T-helper 2 cell treated with Interferon-gamma antibody and Interleukin-4, amounts not matched to agents 100 ng/mL and 5 ng/mL, for 36 hours (primary cell): ENCODE results near the gene DNAJC11. TPM values are rescaled to one million over a fixed set of nuclear protein-coding genes. Genes with fewer than 3 reads are reported as not detected.

Source experiments
- intact Hi-C: fragments of 100-400 bp; cut with micrococcal nuclease; formaldehyde crosslinking; loops from one replicate; pipeline ENCODE4 v1.15.1; 2023
- total RNA-seq: library from RNA; stranded (reverse); gene quantifications from 2 replicates; pipeline ENCODE4 v1.2.3, GENCODE V29; 2022

Gene DNAJC11
- total RNA-seq, 1 donor from 2014 or later: 52.9 TPM

- intact Hi-C loops: loop anchor here (1.0 kb wide), 4 partner anchors 12 to 71 kb away; partner anchors contain the start of genes KLHL21, NOL9, PHF13 and ZBTB48
Measured at GRCh38 chr1:6625584-6626149, 75.9 kb downstream of the DNAJC11 start.

DNA sequence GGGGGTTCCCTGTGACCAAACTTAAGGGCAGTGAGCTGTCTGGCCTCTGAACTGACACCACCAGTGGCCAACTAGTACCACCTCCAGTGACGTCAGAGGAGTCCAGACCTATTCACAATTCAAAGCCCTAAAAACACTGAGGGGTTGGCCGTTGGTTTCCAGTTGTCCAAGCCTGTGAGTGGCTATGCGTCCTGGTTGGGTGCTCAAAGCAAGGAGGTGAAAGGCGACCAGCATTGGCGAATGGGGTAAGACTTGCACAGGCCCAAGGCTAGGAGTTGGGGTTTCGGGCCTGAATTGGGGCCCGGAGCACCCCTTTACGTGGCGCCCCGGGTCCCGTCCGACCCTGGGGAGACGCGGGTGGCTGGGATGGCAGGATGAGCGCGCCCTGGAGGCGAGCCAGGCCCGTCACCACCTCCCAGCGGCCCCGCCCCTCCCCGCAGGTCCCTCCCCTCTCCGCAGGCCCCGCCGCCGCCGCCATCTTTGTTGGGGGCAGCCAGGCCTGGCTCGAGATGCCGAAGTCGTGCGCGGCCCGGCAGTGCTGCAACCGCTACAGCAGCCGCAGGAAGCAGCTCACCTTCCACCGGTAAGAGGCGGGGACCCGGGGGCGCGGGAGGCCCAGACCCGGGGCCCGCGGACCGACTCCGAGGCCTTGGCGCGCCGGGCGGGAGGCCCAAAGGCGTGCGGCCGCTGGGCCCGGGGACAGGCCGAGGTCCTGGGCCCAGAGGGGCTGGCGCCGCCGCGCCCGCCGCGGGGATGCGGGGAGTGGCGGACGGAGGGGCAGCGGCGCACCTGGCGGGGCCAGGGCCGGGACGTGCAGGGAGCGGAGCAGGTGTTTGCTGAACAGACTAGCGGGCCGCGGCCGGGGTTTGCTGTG lies 76.7 kb downstream of the DNAJC11 start, which contains the start of gene THAP3:
Gene THAP3 (plus strand): TSS at position 159 of the 874 bp plus-strand sequence. CDS start 351 bp downstream, at position 510.
- intact Hi-C loops: loop anchor here (1.0 kb wide), 4 partner anchors 12 to 71 kb away; partner anchors contain the start of genes KLHL21, NOL9, PHF13 and ZBTB48

DNA sequence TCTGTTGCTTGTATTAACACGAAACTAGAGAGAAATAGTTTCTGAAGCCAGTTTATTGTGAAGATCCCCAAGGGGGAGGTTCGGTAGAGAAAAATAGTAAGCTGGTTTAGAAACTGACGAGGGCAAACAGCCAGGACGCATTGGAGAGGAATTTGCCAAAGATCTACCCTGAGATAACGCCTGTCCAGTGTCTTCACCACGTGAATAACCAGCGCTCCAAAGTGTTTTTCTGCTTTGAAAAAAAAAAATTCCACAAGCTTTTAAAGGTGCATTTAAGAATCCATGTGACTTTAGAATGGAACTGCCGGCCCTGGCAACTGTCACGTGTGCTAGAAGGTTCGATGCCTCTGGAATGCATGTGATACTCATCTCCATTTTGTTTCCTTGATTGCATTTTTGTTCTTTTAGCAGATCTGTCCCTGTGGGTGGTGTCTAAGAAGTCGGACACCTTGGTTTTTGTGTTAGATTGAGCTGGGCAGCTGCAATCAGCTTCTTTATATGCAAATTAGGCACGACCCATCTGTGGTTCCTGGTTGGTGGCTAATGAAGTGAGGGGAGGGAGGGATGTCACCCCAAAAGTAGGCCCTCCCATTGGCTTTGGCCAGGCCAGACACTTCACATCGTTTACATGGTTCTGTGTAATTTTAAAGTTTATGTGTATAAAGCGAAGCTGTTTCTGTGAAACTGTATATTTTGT lies 78.2 kb downstream of the DNAJC11 start:
- intact Hi-C loops: no loop called here

DNA sequence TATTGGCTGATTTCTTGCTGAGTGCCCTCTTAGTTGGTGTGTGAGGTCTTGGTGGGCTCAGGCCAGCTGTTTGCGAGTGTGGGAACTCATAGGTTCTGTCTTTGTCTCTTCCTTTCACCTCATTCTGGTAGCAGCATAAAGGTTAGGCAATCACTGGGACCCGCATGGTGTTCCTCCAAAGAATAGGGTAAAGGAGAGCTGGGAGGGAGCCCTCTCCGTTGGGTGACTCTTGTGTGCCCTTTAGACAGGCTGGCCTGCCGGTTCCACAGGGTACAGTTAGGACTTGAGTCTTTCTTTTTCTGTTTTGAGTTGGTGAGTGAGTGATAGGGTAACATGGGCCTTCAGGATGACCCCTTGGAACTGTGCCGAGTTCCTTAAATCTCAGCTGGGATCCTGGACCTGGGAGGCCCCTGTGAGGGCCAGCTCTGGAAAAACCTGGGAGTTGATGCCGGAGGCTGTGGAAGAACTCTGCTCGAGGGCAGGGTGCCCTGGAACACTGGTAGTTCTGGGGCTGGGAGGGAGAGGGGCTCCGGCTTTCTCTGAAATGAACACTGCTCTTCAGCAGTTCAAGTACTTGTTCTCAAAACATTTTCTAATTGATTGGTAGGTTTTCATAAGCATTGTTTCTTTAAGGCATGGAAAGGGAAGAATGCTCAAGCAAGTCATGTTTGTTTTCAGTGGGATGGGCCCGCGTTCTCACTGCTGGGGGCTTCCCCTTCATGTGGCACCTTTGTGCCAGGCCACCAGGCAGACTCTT lies 79.0 kb downstream of the DNAJC11 start:
- intact Hi-C loops: no loop called here

GRCh38 chr1:6621429-6622391 lies 79.9 kb downstream of the DNAJC11 start:
- intact Hi-C loops: no loop called here

DNA sequence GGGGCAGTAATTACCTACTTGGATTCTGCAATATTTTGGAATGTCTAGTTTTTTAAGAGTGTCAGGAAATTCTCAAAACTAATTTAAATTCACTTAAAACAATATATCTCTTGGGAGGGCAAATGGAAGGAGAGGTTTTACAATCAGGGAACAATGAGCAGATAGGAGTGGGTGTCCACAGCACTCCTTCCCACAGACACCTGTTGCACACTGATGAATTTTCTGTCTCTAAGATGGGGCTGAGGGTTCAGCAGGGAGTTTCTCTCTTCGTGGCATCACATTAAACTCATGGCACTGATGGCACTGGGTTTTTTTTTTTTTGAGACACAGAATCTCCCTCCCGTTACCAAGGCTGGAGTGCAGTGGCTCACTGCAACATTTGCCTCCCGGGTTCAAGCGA lies 82.6 kb downstream of the DNAJC11 start:
- intact Hi-C loops: loop anchor here (10.0 kb wide), 1 partner anchor 414 kb away; the partner anchor contains the start of gene RNF207

- intact Hi-C loops: loop anchor here (10.0 kb wide), 1 partner anchor 410 kb away; the partner anchor contains the start of gene RNF207
Measured at GRCh38 chr1:6614929-6615785, 86.5 kb downstream of the DNAJC11 start.

- intact Hi-C loops: loop anchor here (10.0 kb wide), 1 partner anchor 409 kb away; the partner anchor contains the start of gene RNF207
Measured at GRCh38 chr1:6614019-6614928, 87.3 kb downstream of the DNAJC11 start.

DNA sequence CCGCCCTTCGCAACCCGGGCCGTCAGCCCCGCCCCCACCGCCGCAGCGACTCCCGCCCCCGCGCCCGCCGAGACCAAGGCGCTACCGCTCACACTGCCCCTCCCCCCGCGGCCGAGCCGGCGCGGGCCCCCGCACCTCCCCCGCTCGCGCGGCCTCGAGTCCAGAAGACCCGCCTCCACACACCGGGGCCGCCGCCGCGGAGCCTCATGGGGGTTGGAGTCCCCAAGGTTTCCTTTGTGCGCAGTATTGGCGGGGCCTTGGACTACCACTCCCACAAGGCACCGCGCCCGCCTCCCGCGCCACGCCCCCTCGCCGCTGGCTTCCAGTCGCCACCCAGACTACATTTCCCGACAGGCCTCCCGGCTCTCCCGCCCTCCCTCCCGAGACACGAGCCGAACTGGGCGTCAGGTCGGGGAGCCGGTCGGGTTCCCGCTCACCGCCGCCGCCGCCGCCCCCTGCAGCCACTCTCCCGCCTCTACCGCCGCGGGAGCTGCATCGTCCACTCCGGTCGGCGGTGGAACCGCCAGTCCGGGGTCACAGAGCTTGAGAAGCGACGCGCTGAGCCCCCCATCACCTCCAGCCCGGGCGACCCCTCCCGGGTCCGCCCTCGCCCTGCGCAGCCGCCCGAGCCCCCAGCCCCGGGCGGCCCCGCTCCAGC lies 88.1 kb downstream of the DNAJC11 start, which contains the start of gene PHF13:
Gene PHF13 (plus strand): TSS at position 371 of the 658 bp plus-strand sequence. CDS start 336 bp downstream, outside the sequence.
- intact Hi-C loops: loop anchor here (1.0 to 10.0 kb wide), 4 partner anchors 10 to 409 kb away; partner anchors contain the start of genes RNF207 and ZBTB48

DNA sequence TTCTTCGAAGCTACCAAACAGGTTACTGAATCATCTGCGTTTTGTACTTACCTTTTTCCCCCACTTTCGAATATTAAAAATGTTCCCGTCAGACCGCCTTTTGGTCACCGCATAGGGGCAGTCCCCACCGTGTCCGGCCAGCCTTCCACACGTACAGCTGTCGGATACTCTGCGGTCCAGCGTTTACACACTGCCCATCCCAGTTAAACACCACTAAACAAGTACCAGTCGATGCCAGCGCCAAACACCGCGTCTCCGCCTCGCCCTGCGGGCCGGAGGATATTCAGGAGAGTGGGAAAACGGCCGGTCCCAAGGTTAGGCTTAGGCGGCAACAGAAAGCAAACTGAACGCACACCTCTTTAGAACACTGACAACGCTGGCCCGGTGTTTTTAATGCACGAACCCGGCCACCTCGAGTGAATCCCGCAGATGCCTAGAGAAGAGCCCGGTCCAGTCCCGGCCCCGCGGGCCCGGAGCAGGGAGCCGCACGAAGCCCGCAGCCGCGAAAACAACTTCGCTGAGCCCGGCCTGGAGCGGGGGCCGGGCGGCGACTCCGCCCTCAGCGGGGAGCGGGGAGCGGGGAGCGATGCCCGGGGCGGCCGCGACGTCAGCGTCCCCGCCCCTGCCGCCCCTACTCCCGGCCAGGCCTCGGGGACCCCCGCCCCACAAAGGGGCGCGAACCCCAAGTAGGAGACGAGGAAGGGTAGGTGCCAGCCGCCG lies 88.8 kb downstream of the DNAJC11 start:
- intact Hi-C loops: loop anchor here (1.0 to 10.0 kb wide), 4 partner anchors 10 to 408 kb away; partner anchors contain the start of genes RNF207 and ZBTB48

DNA sequence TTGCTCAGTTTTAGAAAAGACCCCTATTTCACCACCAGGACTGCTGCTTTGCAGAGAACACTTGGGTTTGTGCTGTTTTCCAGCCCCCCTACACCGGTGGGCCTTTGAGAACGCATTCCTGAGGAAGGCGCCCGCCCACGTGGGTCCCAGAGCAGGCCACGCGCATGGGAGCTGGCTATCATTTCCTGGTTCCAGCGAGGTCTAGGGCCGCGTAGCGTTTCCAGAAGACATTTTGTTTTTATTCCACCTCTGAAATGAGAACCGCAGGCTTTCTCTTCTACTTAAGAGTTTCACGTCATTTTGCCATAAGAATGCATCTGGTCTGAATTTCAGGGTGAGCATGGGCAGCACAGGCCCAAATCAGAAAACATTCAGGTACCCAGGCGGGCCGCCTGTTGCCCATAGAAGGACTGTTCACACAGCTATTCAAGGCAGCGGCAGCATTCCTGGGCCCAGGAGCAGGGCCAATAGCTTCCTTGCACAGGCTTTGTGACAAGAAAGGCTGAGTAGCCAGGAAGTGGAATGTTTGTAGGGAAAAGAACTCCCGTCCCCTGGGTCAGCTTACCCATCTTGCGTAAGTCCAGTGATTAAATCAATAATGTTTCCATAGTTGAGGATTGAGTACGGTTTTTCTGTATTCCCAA lies 97.6 kb downstream of the DNAJC11 start:
- intact Hi-C loops: loop anchor here (1.0 to 10.0 kb wide), 5 partner anchors 9 to 359 kb away; partner anchors contain the start of genes CAMTA1, DNAJC11, HES3 and PHF13

- intact Hi-C loops: loop anchor here (1.0 to 10.0 kb wide), 5 partner anchors 10 to 359 kb away; partner anchors contain the start of genes CAMTA1, DNAJC11, HES3 and PHF13
Measured at GRCh38 chr1:6603238-6603914, 98.2 kb downstream of the DNAJC11 start.

DNA sequence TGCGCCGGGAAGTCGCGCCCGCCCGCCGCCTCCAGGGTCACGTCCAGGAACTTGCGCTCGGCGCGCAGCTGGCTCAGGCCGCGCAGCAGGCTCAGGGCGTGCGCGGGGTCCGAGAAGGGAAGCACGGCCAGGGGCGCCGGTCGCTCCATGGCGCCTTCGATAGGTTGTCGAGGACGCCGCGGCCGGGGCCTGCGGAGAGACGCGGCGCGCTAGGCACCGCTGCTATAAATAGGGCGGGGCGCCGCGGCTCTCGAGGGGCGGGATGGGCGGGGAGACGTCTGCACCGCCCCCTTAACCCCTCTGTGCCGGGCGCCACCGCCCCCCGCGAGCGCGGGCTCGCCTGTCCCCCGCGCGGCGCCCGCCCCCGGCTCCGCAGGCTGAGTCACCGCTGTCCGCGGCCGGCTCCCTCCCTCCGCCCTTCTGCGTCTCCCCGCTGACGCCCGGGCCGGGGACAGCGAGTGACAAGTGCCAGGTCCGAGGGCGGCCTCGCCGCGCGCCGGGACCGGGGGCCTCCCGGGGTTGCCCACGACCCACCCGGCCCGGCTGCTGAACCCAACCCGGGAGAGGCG lies 98.9 kb downstream of the DNAJC11 start, which contains the start of gene KLHL21:
Gene KLHL21 (minus strand): TSS at position 201 of the 569 bp plus-strand sequence. CDS start 52 bp downstream, at position 149.
- intact Hi-C loops: loop anchor here (1.0 to 10.0 kb wide), 7 partner anchors 11 to 358 kb away; partner anchors contain the start of genes CAMTA1, DNAJC11, HES3 and PHF13
